K562 (cell line): ENCODE measurements around the gene DLG4. TPM values are rescaled to one million over a fixed set of nuclear protein-coding genes. Genes with fewer than 3 reads are reported as not detected.

ENCODE experiments used
- ATF3 ChIP-seq, 2 experiments: fragments of 450-650 bp in 1 of 2; sonication (generic) in 1 of 2; formaldehyde crosslinking in 1 of 2; IDR thresholded peaks in 1 of 2; conservative IDR thresholded peaks in 1 of 2; 2 replicates each; pipeline versions ENCODE4 v1.6.1 to v1.8.1; 2016 to 2023; ENCODE audit warnings: mild to moderate bottlenecking in 2 of 2, moderate library complexity in 2 of 2, inconsistent platforms in 1 of 2, missing genetic modification reagents in 1 of 2
- CBFB ChIP-seq: sonication (generic); formaldehyde crosslinking; IDR thresholded peaks from 2 replicates; pipeline ENCODE4 v1.4.0; 2020; ENCODE audit warnings: mild to moderate bottlenecking, missing genetic modification reagents
- DDX20 ChIP-seq: fragments of 450-650 bp; IDR thresholded peaks from 2 replicates; pipeline ENCODE4 v1.6.1; 2016; ENCODE audit warnings: missing genetic modification characterization, low read depth, mild to moderate bottlenecking, missing compliant biosample characterization, moderate library complexity
- ELF4 ChIP-seq: fragments of 450-650 bp; formaldehyde crosslinking; IDR thresholded peaks from 2 replicates; pipeline ENCODE4 v1.4.0; 2022; ENCODE audit warnings: missing genetic modification characterization
- FOXJ3 ChIP-seq: sonication (generic); formaldehyde crosslinking; IDR thresholded peaks from 2 replicates; pipeline ENCODE4 v1.4.0; 2020; ENCODE audit warnings: mild to moderate bottlenecking, missing genetic modification reagents
- HNRNPLL ChIP-seq: fragments of 200-400 bp; formaldehyde crosslinking; IDR thresholded peaks from 2 replicates; pipeline ENCODE4 v1.6.1; 2017; ENCODE audit warnings: low read length, low read depth, mild to moderate bottlenecking; ENCODE audit not compliant: poor library complexity, severe bottlenecking
- IRF1 ChIP-seq: sonication (generic); formaldehyde crosslinking; IDR thresholded peaks from 2 replicates; pipeline ENCODE4 v1.8.0; 2022; ENCODE audit warnings: missing genetic modification reagents, mild to moderate bottlenecking, borderline replicate concordance
- KDM5B ChIP-seq: fragments of 200-600 bp; sonication (generic); IDR thresholded peaks from 2 replicates; pipeline ENCODE4 v1.6.1; 2012; ENCODE audit warnings: low read depth, mild to moderate bottlenecking, moderate library complexity, low read length, control low read depth, inconsistent platforms; ENCODE audit not compliant: insufficient replicate concordance
- MIER1 ChIP-seq: fragments of 450-650 bp; IDR thresholded peaks from 2 replicates; pipeline ENCODE4 v1.6.1; 2016; ENCODE audit warnings: antibody characterized with exemption, mild to moderate bottlenecking, low read depth
- MITF ChIP-seq: IDR thresholded peaks from 2 replicates; pipeline ENCODE4 v1.6.1; 2014; ENCODE audit warnings: antibody characterized with exemption
- MYC ChIP-seq, 2 experiments: fragments of 250-450 bp in 1 of 2; sonication (Bioruptor Pico) in 1 of 2; IDR thresholded peaks; 2 replicates each; pipeline versions ENCODE4 v1.5.1 to v1.6.1; 2012 to 2021; ENCODE audit warnings: low read depth in 2 of 2, borderline replicate concordance in 1 of 2, improper control_type of control experiment in 1 of 2, low read length in 1 of 2, mild to moderate bottlenecking in 1 of 2, moderate library complexity in 1 of 2
- NKRF ChIP-seq: fragments of 450-650 bp; IDR thresholded peaks from 2 replicates; pipeline ENCODE4 v1.6.1; 2016; ENCODE audit warnings: borderline replicate concordance
- PHB ChIP-seq: fragments of 250-450 bp; sonication (Bioruptor Pico); IDR thresholded peaks from 2 replicates; pipeline ENCODE4 v1.5.0; 2021
- RAD51 ChIP-seq: fragments of 450-650 bp; IDR thresholded peaks from 2 replicates; pipeline ENCODE4 v1.7.1; 2016; ENCODE audit warnings: low read depth, mild to moderate bottlenecking, borderline replicate concordance
- SAFB2 ChIP-seq: fragments of 200-400 bp; formaldehyde crosslinking; IDR thresholded peaks from 2 replicates; pipeline ENCODE4 v1.6.1; 2018; ENCODE audit warnings: borderline replicate concordance, low read length, low read depth, moderate library complexity; ENCODE audit not compliant: severe bottlenecking
- ZFP91 ChIP-seq: sonication (generic); formaldehyde crosslinking; IDR thresholded peaks from 2 replicates; pipeline ENCODE4 v1.8.0; 2022; ENCODE audit warnings: mild to moderate bottlenecking, missing genetic modification reagents
- ZNF347 ChIP-seq: fragments of 450-650 bp; formaldehyde crosslinking; IDR thresholded peaks from 2 replicates; pipeline ENCODE4 v1.4.0; 2020; ENCODE audit warnings: low read depth, mild to moderate bottlenecking, moderate library complexity
- ZNF57 ChIP-seq: fragments of 450-650 bp; formaldehyde crosslinking; IDR thresholded peaks from 2 replicates; pipeline ENCODE4 v1.4.0; 2020; ENCODE audit warnings: mild to moderate bottlenecking, moderate library complexity
- polyA plus RNA-seq, 8 experiments: library from polyadenylated mRNA; depleted of rRNA in 4 of 8; stranded (reverse) in 5 of 8; unstranded in 3 of 8; fragments of >200 nt; fragmentation: Nextera tagmentation in 2 of 8; fragmentation: Illumina TruSeq in 1 of 8; extraction: Ambion mirVana in 2 of 8; extraction: Trizol in 1 of 8; gene quantifications; 2 replicates each; pipeline versions ENCODE4 v1.2.1 to v1.2.3, GENCODE V29; 2011 to 2014; ENCODE audit warnings: inconsistent platforms in 1 of 8, missing spikeins in 1 of 8
- total RNA-seq, 7 experiments: library from RNA; depleted of rRNA in 6 of 7; stranded (reverse); fragments of >200 nt in 6 of 7; fragmentation: Illumina TruSeq in 2 of 7; extraction: Trizol in 2 of 7; gene quantifications; 2 replicates each; pipeline versions ENCODE4 v1.2.1 to v1.2.3, GENCODE V29; 2011 to 2021; ENCODE audit warnings: low replicate concordance in 1 of 7

Gene DLG4
- total and polyA plus RNA-seq, 9 of the 15 experiments (the other 6 are each of a cell fraction or from before 2014, with no cell fraction given), result 0.03 to 12.0 (median 4.1) TPM

GRCh38 chr17:7241783-7242716 lies 22.4 kb upstream of the DLG4 start, which contains the start of gene GABARAP (continued):
- TF ChIP-seq ATF3 (IDR thresholded peaks at IDR 0.05) (no peak; the same call in none of the 2 replicates), ATF3 (CRISPR knock-in tag; conservative IDR thresholded peaks at IDR 0.05) (no peak), ZNF57 (CRISPR knock-in tag) (no peak), FOXJ3 (CRISPR knock-in tag) (no peak), NKRF (peak; percentile 66), HNRNPLL (peak; percentile 99), CBFB (CRISPR knock-in tag) (no peak), ZFP91 (CRISPR knock-in tag) (no peak), RAD51 (peak; percentile 17; the same call in 1 of the 2 replicates), MIER1 (no peak), IRF1 (CRISPR knock-in tag) (no peak), PHB (CRISPR knock-in tag) (no peak), ZNF347 (CRISPR knock-in tag) (no peak), KDM5B (peak; percentile 21), SAFB2 (no peak), DDX20 (tag) (no peak), MYC (IDR thresholded peaks at IDR 0.05; ENCODE audit: low read depth, low read length) (peak; percentile 11; the same call in 1 of the 2 replicates), MYC (CRISPR knock-in tag; IDR thresholded peaks at IDR 0.05; ENCODE audit: borderline replicate concordance, low read depth) (no peak), MITF (no peak), ELF4 (CRISPR knock-in tag) (no peak)
